Esophagus squamous epithelium (tissue), 4 donors: Measurements from ENCODE around the gene SETX.

Source experiments
- POLR2A ChIP-seq, 4 donors: fragments of 450-650 bp; IDR thresholded peaks; one replicate each; pipeline ENCODE4 v1.6.1; 2017; ENCODE audit warnings: antibody characterized with exemption in 4 of 4, mild to moderate bottlenecking in 4 of 4, moderate library complexity in 3 of 4
- TF ChIP-seq, protein P1 (sequence below), 6 experiments: fragments of 450-650 bp in 4 of 6; fragments of 200-600 bp in 2 of 6; sonication (generic) in 2 of 6; IDR thresholded peaks; one replicate each; pipeline ENCODE4 v1.5.1; 2016 to 2019; ENCODE audit warnings: antibody characterized with exemption in 6 of 6, mild to moderate bottlenecking in 4 of 6, moderate library complexity in 4 of 6

DNA sequence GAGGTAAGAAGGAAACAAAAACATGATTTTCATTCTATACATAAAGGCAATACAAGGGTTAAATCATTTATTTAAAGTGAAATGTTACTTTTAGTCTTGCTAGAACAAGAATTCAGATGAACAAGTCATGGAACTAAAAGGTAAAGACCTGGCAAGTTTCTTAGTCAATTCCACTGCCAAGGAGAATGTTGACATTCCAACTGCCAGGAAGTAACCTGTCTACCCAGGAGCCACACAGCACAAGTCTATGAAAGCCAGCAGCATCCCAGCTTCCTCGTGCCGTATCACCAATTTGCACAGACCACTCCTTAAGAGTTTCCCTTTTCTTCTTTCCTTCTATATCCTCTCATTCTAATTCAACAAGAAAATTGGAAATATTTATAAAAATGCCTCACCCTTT lies 79.9 kb downstream of the SETX start:
- TF ChIP-seq, protein P1, sequence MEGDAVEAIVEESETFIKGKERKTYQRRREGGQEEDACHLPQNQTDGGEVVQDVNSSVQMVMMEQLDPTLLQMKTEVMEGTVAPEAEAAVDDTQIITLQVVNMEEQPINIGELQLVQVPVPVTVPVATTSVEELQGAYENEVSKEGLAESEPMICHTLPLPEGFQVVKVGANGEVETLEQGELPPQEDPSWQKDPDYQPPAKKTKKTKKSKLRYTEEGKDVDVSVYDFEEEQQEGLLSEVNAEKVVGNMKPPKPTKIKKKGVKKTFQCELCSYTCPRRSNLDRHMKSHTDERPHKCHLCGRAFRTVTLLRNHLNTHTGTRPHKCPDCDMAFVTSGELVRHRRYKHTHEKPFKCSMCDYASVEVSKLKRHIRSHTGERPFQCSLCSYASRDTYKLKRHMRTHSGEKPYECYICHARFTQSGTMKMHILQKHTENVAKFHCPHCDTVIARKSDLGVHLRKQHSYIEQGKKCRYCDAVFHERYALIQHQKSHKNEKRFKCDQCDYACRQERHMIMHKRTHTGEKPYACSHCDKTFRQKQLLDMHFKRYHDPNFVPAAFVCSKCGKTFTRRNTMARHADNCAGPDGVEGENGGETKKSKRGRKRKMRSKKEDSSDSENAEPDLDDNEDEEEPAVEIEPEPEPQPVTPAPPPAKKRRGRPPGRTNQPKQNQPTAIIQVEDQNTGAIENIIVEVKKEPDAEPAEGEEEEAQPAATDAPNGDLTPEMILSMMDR (IDR thresholded peaks at IDR 0.05), result no peak
- no peak for TF ChIP-seq POLR2A (IDR thresholded peaks at IDR 0.05)
